ENCODE results near the gene BCL7B. TPM values are rescaled to one million over a fixed set of nuclear protein-coding genes. Genes with fewer than 3 reads are reported as not detected.

Gene BCL7B
- total RNA-seq, 2 experiments from 2014 or later = 42.9 to 50.6 TPM

GRCh38 chr7:73517241-73517995 is 40.1 kb downstream of the BCL7B start:
- no peak for DNase-seq
- POLR2A ChIA-PET = interaction anchor here (1.2 to 1.3 kb wide), 2 partner anchors 12 to 25 kb away, joined by 3 read pairs; no protein-coding TSS in a partner anchor
- CTCF ChIA-PET = interaction anchor here (0.6 to 1.6 kb wide), 3 partner anchors 44 to 66 kb away, joined by 3 to 6 read pairs (median 4); partner anchors contain the start of gene TBL2
- ATAC-seq = no peak
- H3K27me3 Mint-ChIP-seq = no peaks in the 10 kb centered on the region
- H3K9me3 Mint-ChIP-seq = no peaks in the 10 kb centered on the region
- H3K36me3 Mint-ChIP-seq (ENCODE audit: low read depth) = peaks cover 64% of the 10 kb centered on the region
- H3K4me3 Mint-ChIP-seq = no peak overlapping the region
- intact Hi-C loops (cut with micrococcal nuclease) = no loop called here
- H3K4me1 Mint-ChIP-seq (ENCODE audit: low read depth) = peaks cover 44% of the 10 kb centered on the region
- peak overlapping the region; percentile 46 for H3K27ac Mint-ChIP-seq
- no peak for TF ChIP-seq CTCF (IDR thresholded peaks at IDR 0.05)

- H3K4me3 Mint-ChIP-seq = no peak overlapping the region
- POLR2A ChIA-PET = interaction anchor here (0.7 to 1.5 kb wide), 4 partner anchors 10 to 67 kb away, joined by 3 to 6 read pairs (median 4); no protein-coding TSS in a partner anchor
- H3K9me3 Mint-ChIP-seq = no peaks in the 10 kb centered on the region
- intact Hi-C loops (cut with micrococcal nuclease) = no loop called here
- CTCF ChIA-PET = no interaction called here
- H3K27me3 Mint-ChIP-seq = no peaks in the 10 kb centered on the region
- DNase-seq = peak; percentile 21
- TF ChIP-seq CTCF (IDR thresholded peaks at IDR 0.05) = no peak
- H3K4me1 Mint-ChIP-seq (ENCODE audit: low read depth) = peaks cover 49% of the 10 kb centered on the region
- ATAC-seq = peak; percentile 71
- peaks cover 66% of the 10 kb centered on the region for H3K36me3 Mint-ChIP-seq (ENCODE audit: low read depth)
- H3K27ac Mint-ChIP-seq = peak overlapping the region; percentile 49
Measured at GRCh38 chr7:73515178-73515577, 42.3 kb downstream of the BCL7B start.

- H3K27me3 Mint-ChIP-seq = no peaks in the 10 kb centered on the region
- intact Hi-C loops (cut with micrococcal nuclease) = no loop called here
- peaks cover 27% of the 10 kb centered on the region for H3K4me1 Mint-ChIP-seq (ENCODE audit: low read depth)
- DNase-seq (no peak), ATAC-seq (no peak)
- H3K4me3 Mint-ChIP-seq = no peak overlapping the region
- ChIA-PET POLR2A (interaction anchor here (0.5 to 1.9 kb wide), 5 partner anchors 9 to 43 kb away, joined by 3 to 6 read pairs (median 3); no protein-coding TSS in a partner anchor), CTCF (interaction anchor here (1.8 kb wide), 1 partner anchor 61 kb away, joined by 5 read pairs; no protein-coding TSS in a partner anchor)
- no peak for TF ChIP-seq CTCF (IDR thresholded peaks at IDR 0.05)
- no peak overlapping the region for H3K27ac Mint-ChIP-seq
- H3K36me3 Mint-ChIP-seq (ENCODE audit: low read depth) = peaks cover 52% of the 10 kb centered on the region
- no peaks in the 10 kb centered on the region for H3K9me3 Mint-ChIP-seq
Measured at GRCh38 chr7:73512018-73512780, 45.3 kb downstream of the BCL7B start.

- ChIA-PET POLR2A (interaction anchor here (1.5 kb wide), 1 partner anchor 9 kb away, joined by 5 read pairs; no protein-coding TSS in a partner anchor), CTCF (interaction anchor here (1.2 kb wide), 1 partner anchor 9 kb away, joined by 3 read pairs; no protein-coding TSS in a partner anchor)
- Mint-ChIP-seq H3K36me3 (ENCODE audit: low read depth) (peaks cover 52% of the 10 kb centered on the region), H3K4me3 (no peak overlapping the region), H3K27me3 (no peaks in the 10 kb centered on the region), H3K4me1 (ENCODE audit: low read depth) (peaks cover 19% of the 10 kb centered on the region), H3K9me3 (no peaks in the 10 kb centered on the region), H3K27ac (no peak overlapping the region)
- DNase-seq (no peak), ATAC-seq (no peak)
- intact Hi-C loops (cut with micrococcal nuclease) = no loop called here
- TF ChIP-seq CTCF (IDR thresholded peaks at IDR 0.05) = no peak
Measured at GRCh38 chr7:73509463-73509862, 48.0 kb downstream of the BCL7B start.

Measured in activated CD8-positive, alpha-beta T cell treated with anti-CD3 and anti-CD28 coated beads for 36 hours (primary cell).